H9 (cell line): Measurements from ENCODE around the gene ZNF562. TPM values are rescaled to one million over a fixed set of nuclear protein-coding genes. Genes with fewer than 3 reads are reported as not detected.

Experiments
- DNase-seq: peaks from one replicate; pipeline ENCODE4 v3.0.0-alpha.2; 2017
- H2AFZ ChIP-seq: one replicate; pipeline ENCODE4 v1.6.1; 2013; ENCODE audit warnings: mild to moderate bottlenecking, low read length, control low read depth, moderate library complexity
- H2AK5ac ChIP-seq: 2 replicates; pipeline ENCODE4 v1.6.1; 2013; ENCODE audit warnings: low read length, control low read depth, mixed read lengths; ENCODE audit not compliant: insufficient read length
- H2BK120ac ChIP-seq: one replicate; pipeline ENCODE4 v1.6.1; 2013; ENCODE audit warnings: low read depth, mild to moderate bottlenecking, low read length, control low read depth, inconsistent platforms; ENCODE audit not compliant: poor library complexity, severe bottlenecking
- H2BK12ac ChIP-seq: 2 replicates; pipeline ENCODE4 v1.6.1; 2013; ENCODE audit warnings: low read length, control low read depth, mixed read lengths, low read depth; ENCODE audit not compliant: insufficient read length
- H2BK15ac ChIP-seq: 2 replicates; pipeline ENCODE4 v1.6.1; 2013; ENCODE audit warnings: low read depth, low read length, control low read depth
- H2BK20ac ChIP-seq: one replicate; pipeline ENCODE4 v1.6.1; 2013; ENCODE audit warnings: low read depth, mild to moderate bottlenecking, low read length, control low read depth, inconsistent platforms; ENCODE audit not compliant: poor library complexity, severe bottlenecking
- H2BK5ac ChIP-seq: 2 replicates; pipeline ENCODE4 v1.6.1; 2013; ENCODE audit warnings: low read length, control low read depth, mixed read lengths; ENCODE audit not compliant: insufficient read length
- H3K14ac ChIP-seq: 2 replicates; pipeline ENCODE4 v1.6.1; 2013; ENCODE audit warnings: low read length, control low read depth; ENCODE audit not compliant: insufficient read depth
- H3K18ac ChIP-seq: 2 replicates; pipeline ENCODE4 v1.6.1; 2013; ENCODE audit warnings: low read depth, mild to moderate bottlenecking, mixed read lengths, low read length, control low read depth; ENCODE audit not compliant: insufficient read length
- H3K23ac ChIP-seq: 2 replicates; pipeline ENCODE4 v1.6.1; 2013; ENCODE audit warnings: low read length, control low read depth, mixed read lengths, low read depth; ENCODE audit not compliant: insufficient read length
- H3K23me2 ChIP-seq: 2 replicates; pipeline ENCODE4 v1.6.1; 2013; ENCODE audit warnings: low read depth, mild to moderate bottlenecking, mixed read lengths, low read length, control low read depth; ENCODE audit not compliant: insufficient read length, poor library complexity, severe bottlenecking
- H3K27ac ChIP-seq: 2 replicates; pipeline ENCODE4 v1.5.1; 2013; ENCODE audit warnings: low read length, control low read depth, mixed read lengths, low read depth; ENCODE audit not compliant: insufficient read length
- H3K27me3 ChIP-seq: 2 replicates; pipeline ENCODE4 v1.6.1; 2013; ENCODE audit warnings: low read length, control low read depth, inconsistent platforms; ENCODE audit not compliant: insufficient read depth
- H3K4ac ChIP-seq: 2 replicates; pipeline ENCODE4 v1.6.1; 2013; ENCODE audit warnings: low read depth, mild to moderate bottlenecking, control low read depth, inconsistent platforms, low read length, moderate library complexity
- H3K4me1 ChIP-seq: 2 replicates; pipeline ENCODE4 v1.6.1; 2013; ENCODE audit warnings: low read length, control low read depth, inconsistent platforms; ENCODE audit not compliant: insufficient read depth
- H3K4me2 ChIP-seq: 2 replicates; pipeline ENCODE4 v1.6.1; 2013; ENCODE audit warnings: low read length, control low read depth, mixed read lengths; ENCODE audit not compliant: insufficient read length, insufficient read depth
- H3K56ac ChIP-seq: 2 replicates; pipeline ENCODE4 v1.6.1; 2013; ENCODE audit warnings: low read depth, mild to moderate bottlenecking, mixed read lengths, low read length, control low read depth; ENCODE audit not compliant: insufficient read length
- H3K79me1 ChIP-seq: 2 replicates; pipeline ENCODE4 v1.6.1; 2013; ENCODE audit warnings: low read depth, mild to moderate bottlenecking, moderate library complexity, low read length, control low read depth, inconsistent platforms; ENCODE audit not compliant: insufficient read depth, poor library complexity, severe bottlenecking
- H3K79me2 ChIP-seq: 2 replicates; pipeline ENCODE4 v1.6.1; 2013; ENCODE audit warnings: low read length, control low read depth, inconsistent platforms; ENCODE audit not compliant: insufficient read depth
- H3K9ac ChIP-seq: 2 replicates; pipeline ENCODE4 v1.6.1; 2013; ENCODE audit warnings: low read length, control low read depth, mixed read lengths; ENCODE audit not compliant: insufficient read length; ENCODE audit errors: extremely low read depth
- H3K9me3 ChIP-seq: one replicate; pipeline ENCODE4 v1.6.1; 2013; ENCODE audit warnings: low read depth, low read length, inconsistent platforms; ENCODE audit not compliant: control insufficient read depth
- H3T11ph ChIP-seq: one replicate; pipeline ENCODE4 v1.6.1; 2013; ENCODE audit warnings: mild to moderate bottlenecking, low read length, control low read depth, inconsistent platforms
- H4K20me1 ChIP-seq: one replicate; pipeline ENCODE4 v1.6.1; 2013; ENCODE audit not compliant: control insufficient read depth, insufficient read length, insufficient read depth
- H4K5ac ChIP-seq: 2 replicates; pipeline ENCODE4 v1.6.1; 2013; ENCODE audit warnings: low read depth, mild to moderate bottlenecking, mixed read lengths, low read length, control low read depth; ENCODE audit not compliant: insufficient read length
- H4K8ac ChIP-seq: replicated peaks from 2 replicates; pipeline ENCODE4 v1.6.1; 2013; ENCODE audit warnings: low read length, control low read depth, mixed read lengths, low read depth; ENCODE audit not compliant: insufficient read length
- H4K91ac ChIP-seq: 2 replicates; pipeline ENCODE4 v1.6.1; 2013; ENCODE audit warnings: low read depth, mild to moderate bottlenecking, moderate library complexity, mixed read lengths, low read length, control low read depth; ENCODE audit not compliant: insufficient read length
- H3K27ac Mint-ChIP-seq, 3 experiments: 2 replicates in 2 of 3; 3 replicates in 1 of 3; pipeline ENCODE4 v1.8.0; 2020 to 2021; ENCODE audit warnings: mixed read lengths in 3 of 3, mild to moderate bottlenecking in 1 of 3, moderate library complexity in 1 of 3
- H3K27me3 Mint-ChIP-seq: 2 replicates; pipeline ENCODE4 v1.8.0; 2021; ENCODE audit warnings: low read depth, mild to moderate bottlenecking, moderate library complexity, mixed read lengths
- H3K36me3 Mint-ChIP-seq, 3 experiments: 2 replicates in 2 of 3; 3 replicates in 1 of 3; pipeline ENCODE4 v1.8.0; 2020 to 2021; ENCODE audit warnings: low read depth in 3 of 3, mixed read lengths in 3 of 3; ENCODE audit not compliant: insufficient read depth in 1 of 3
- H3K4me1 Mint-ChIP-seq, 2 experiments: 2 replicates each; pipeline ENCODE4 v1.8.0; 2020; ENCODE audit warnings: mixed read lengths in 2 of 2
- H3K4me3 Mint-ChIP-seq, 2 experiments: 2 replicates in 1 of 2; 3 replicates in 1 of 2; pipeline ENCODE4 v1.8.0; 2020 to 2021; ENCODE audit warnings: mild to moderate bottlenecking in 2 of 2, mixed read lengths in 2 of 2, moderate library complexity in 1 of 2
- H3K9me3 Mint-ChIP-seq, 2 experiments: 2 replicates in 1 of 2; 3 replicates in 1 of 2; pipeline ENCODE4 v1.8.0; 2020; ENCODE audit warnings: mild to moderate bottlenecking in 2 of 2, mixed read lengths in 2 of 2, moderate library complexity in 1 of 2
- total RNA-seq: library from RNA; stranded (reverse); gene quantifications from 2 replicates; pipeline ENCODE4 v1.2.1, GENCODE V29; 2021
- TF ChIP-seq, protein P1 (sequence below): fragments of 200-600 bp; sonication (generic); conservative IDR thresholded peaks from 3 replicates; pipeline ENCODE4 v1.8.0; 2021; ENCODE audit warnings: antibody characterized with exemption, mild to moderate bottlenecking

Gene ZNF562
- total RNA-seq, 1 experiment from 2014 or later = 15.7 TPM

DNA sequence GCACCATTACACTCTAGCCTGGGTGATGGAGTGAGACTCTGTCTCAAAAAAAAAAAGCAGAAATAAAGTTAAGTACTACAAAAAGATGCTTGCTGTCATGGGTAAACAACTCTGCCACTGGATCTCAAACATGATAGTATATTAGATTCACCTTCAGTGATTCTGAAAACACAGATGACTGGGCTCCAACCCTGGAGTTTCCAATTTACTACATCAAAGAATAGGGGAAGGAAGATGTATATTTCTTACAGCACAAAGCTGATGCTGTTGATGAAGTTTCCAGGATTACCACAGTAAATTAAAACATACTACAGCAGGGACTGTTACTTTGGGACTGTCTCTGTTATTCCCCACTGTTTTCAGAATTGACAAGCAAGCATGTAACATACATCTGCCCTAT is 59.1 kb downstream of the ZNF562 start:
- H3K4me2 ChIP-seq = no peak overlapping the region
- H3K79me1 ChIP-seq = peaks cover 6% of the 10 kb centered on the region
- Mint-ChIP-seq H3K27me3 (no peaks in the 10 kb centered on the region), H3K36me3 (peaks cover 80 to 84% (median 83%) of the 10 kb centered on the region in 3 experiments), H3K4me3 (no peak overlapping the region), H3K9me3 (peaks cover 11 to 30% of the 10 kb centered on the region in 2 experiments), H3K4me1 (peaks cover 2 to 5% of the 10 kb centered on the region in 2 experiments; a peak in 3 of 4 replicates), H3K27ac (no peak overlapping the region)
- H3K9ac ChIP-seq = no peak overlapping the region
- H3K18ac ChIP-seq = no peak overlapping the region
- H2AK5ac ChIP-seq = no peak overlapping the region
- no peaks in the 10 kb centered on the region; the same call in 1 of the 2 replicates for H3K4me1 ChIP-seq
- H3K27ac ChIP-seq = no peak overlapping the region
- H3K79me2 ChIP-seq = peaks cover 9% of the 10 kb centered on the region; the same call in 1 of the 2 replicates
- no peak overlapping the region for H2BK120ac ChIP-seq
- no peak overlapping the region for H4K5ac ChIP-seq
- H3T11ph ChIP-seq = no peak overlapping the region
- H3K4ac ChIP-seq = no peak overlapping the region
- H3K56ac ChIP-seq = no peak overlapping the region
- no peaks in the 10 kb centered on the region; the same call in 1 of the 2 replicates for H3K27me3 ChIP-seq
- peaks cover 5% of the 10 kb centered on the region for H3K23me2 ChIP-seq
- no peaks in the 10 kb centered on the region for H4K20me1 ChIP-seq
- H2BK15ac ChIP-seq = no peak overlapping the region
- no peak overlapping the region for H2BK12ac ChIP-seq
- H2AFZ ChIP-seq = no peak overlapping the region
- no peak for DNase-seq
- peaks cover 18% of the 10 kb centered on the region for H3K9me3 ChIP-seq
- TF ChIP-seq, protein P1, sequence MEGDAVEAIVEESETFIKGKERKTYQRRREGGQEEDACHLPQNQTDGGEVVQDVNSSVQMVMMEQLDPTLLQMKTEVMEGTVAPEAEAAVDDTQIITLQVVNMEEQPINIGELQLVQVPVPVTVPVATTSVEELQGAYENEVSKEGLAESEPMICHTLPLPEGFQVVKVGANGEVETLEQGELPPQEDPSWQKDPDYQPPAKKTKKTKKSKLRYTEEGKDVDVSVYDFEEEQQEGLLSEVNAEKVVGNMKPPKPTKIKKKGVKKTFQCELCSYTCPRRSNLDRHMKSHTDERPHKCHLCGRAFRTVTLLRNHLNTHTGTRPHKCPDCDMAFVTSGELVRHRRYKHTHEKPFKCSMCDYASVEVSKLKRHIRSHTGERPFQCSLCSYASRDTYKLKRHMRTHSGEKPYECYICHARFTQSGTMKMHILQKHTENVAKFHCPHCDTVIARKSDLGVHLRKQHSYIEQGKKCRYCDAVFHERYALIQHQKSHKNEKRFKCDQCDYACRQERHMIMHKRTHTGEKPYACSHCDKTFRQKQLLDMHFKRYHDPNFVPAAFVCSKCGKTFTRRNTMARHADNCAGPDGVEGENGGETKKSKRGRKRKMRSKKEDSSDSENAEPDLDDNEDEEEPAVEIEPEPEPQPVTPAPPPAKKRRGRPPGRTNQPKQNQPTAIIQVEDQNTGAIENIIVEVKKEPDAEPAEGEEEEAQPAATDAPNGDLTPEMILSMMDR = no peak
- no peak overlapping the region for H2BK20ac ChIP-seq
- no peak overlapping the region for H3K23ac ChIP-seq
- H2BK5ac ChIP-seq = no peak overlapping the region
- H4K91ac ChIP-seq = no peak overlapping the region
- no peak overlapping the region for H4K8ac ChIP-seq
- H3K14ac ChIP-seq = no peak overlapping the region
